GM21367 (cell line): ENCODE data around the gene SS18L1.

Source experiments
- ATAC-seq: cut with Tn5 transposase; IDR thresholded peaks from one replicate; pipeline ENCODE4 v1.9.1; 2021; ENCODE audit not compliant: unreplicated experiment

The SS18L1 gene

DNA sequence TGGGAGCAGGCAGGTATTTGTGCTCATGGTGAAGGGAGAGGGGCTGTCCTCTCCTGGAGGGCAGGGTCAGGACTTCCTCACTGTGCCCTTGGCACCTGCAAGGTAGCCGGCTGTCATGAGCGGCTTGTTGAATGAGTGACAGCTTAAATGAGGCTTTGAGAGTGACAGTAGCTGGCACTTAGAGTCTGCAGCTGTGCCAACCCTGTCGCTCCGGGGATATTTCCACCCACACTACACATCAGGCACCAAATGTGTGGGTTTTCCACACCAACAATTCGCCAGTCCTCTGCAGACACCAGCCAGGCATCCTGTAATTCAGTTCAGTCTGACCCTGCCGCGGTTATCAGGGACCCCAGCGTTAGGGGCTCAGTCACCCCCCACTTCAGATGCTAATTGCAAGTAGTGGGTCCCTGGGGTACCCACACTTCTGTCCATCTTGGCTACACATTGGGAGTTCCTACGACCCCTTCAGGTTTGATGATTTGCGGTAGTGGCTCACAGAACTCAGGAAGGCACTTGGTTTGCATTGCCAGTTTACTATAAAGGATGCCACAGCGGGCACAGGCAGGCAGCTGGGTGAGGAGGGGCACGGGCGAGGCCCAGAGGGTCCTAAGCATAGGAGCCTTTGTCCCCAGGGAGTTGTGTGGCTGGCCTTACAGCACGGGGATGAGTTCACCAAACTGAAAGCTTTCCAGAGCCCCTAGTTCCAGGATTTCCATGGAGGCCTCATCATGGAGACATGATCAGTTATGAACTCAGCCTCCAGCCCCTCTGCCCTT lies 48.4 kb downstream of the SS18L1 start:
- no peak for ATAC-seq

DNA sequence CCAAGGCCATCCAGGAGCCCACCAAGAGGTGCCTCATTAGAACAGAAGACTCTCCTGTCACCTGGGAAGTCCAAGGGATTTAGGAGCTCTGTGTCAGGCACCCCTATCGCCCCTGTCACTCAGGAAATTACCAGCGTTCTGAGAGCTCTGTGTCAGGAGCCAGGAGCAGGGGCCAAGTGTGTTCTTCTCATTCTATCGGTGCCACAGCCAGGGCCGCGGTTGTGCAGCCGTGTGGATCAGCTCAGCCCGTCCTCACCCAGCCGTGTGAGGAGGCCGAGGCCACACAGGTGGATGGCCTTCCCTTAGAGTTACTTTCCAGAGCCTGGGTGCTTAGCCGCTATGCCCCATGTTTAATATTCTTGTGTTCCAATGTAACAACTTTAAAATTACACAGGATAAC lies 49.1 kb downstream of the SS18L1 start:
- ATAC-seq: no peak

- ATAC-seq: no peak
These were observed 49.8 kb downstream of the SS18L1 start for GRCh38 chr20:62193079-62194025.

DNA sequence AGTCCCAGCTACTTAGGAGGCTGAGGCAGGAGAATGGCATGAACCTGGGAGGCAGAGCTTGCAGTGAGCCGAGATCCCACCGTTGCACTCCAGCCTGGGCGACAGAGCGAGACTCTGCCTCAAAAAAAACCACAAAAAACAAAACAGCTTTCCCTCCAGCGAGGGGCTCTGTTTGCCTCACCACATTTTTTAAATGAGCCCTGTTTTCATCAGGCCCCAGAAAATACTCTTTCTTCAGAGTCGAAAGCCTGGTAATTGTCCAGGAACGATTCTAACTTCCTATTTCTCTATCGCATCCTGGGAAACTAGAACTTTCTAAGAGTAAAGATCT lies 51.5 kb downstream of the SS18L1 start:
- no peak for ATAC-seq

DNA sequence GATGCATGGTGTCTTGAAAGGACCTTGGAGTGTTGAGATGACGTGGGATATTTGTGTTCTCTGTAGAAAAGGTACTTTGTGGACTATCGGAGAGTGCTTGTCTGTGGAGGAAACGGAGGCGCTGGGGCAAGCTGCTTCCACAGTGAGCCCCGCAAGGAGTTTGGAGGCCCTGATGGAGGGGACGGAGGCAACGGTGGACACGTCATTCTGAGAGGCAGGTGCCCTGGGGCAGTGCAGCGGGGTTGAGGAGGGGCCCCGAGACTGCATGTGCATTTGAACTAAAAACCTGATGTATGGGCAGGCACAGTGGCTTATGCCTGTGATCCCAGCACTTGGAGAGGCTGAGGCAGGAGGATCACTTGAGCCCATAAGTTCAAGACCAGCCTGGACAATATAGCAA lies 52.2 kb downstream of the SS18L1 start:
- no peak for ATAC-seq

DNA sequence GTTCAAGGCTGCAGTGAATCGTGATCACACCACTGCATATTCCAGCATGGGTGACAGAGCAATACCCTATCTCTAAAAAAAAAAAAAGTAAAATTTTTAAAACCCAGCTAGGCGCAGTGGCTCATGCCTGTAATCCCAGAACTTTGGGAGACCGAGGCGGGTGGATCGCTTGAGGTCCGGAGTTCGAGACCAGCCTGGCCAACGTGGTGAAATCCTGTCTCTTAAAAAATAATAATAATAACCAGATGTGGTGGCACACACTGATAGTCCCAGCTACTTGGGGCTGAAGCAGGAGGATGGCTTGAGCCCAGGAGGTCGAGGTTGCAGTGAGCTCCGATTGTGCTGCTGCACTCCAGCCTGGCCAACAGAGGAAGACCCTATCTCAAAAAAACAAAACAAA lies 52.7 kb downstream of the SS18L1 start:
- ATAC-seq: no peak

- ATAC-seq: no peak
These were observed 53.7 kb downstream of the SS18L1 start for GRCh38 chr20:62197311-62197710.

- no peak for ATAC-seq
These were observed 54.2 kb downstream of the SS18L1 start for GRCh38 chr20:62197801-62198200.

- no peak for ATAC-seq
These were observed 54.9 kb downstream of the SS18L1 start for GRCh38 chr20:62198496-62198895.

DNA sequence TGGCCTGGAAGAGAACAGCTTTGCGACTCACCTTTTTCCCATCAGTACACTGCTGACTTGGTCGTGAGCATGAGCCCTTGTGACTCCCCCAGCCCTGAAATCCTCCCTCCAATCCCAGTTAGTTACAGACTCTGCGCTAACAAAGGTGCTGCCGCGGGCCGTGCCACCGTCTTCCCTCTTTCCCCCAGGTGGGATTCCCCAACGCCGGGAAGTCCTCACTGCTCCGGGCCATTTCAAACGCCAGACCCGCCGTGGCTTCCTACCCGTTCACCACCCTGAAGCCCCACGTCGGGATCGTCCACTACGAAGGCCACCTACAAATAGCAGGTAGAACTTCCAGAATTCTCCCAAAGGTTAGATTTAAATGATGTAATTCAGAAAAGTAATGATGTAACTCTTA lies 55.4 kb downstream of the SS18L1 start:
- ATAC-seq: no peak

- no peak for ATAC-seq
These were observed 57.1 kb downstream of the SS18L1 start for GRCh38 chr20:62200491-62201172.

- peak; percentile 55 for ATAC-seq
These were observed 57.9 kb downstream of the SS18L1 start for GRCh38 chr20:62201173-62202082.

GRCh38 chr20:62202083-62202395 lies 58.5 kb downstream of the SS18L1 start:
- ATAC-seq: no peak

GRCh38 chr20:62202676-62203377 lies 59.3 kb downstream of the SS18L1 start:
- no peak for ATAC-seq

DNA sequence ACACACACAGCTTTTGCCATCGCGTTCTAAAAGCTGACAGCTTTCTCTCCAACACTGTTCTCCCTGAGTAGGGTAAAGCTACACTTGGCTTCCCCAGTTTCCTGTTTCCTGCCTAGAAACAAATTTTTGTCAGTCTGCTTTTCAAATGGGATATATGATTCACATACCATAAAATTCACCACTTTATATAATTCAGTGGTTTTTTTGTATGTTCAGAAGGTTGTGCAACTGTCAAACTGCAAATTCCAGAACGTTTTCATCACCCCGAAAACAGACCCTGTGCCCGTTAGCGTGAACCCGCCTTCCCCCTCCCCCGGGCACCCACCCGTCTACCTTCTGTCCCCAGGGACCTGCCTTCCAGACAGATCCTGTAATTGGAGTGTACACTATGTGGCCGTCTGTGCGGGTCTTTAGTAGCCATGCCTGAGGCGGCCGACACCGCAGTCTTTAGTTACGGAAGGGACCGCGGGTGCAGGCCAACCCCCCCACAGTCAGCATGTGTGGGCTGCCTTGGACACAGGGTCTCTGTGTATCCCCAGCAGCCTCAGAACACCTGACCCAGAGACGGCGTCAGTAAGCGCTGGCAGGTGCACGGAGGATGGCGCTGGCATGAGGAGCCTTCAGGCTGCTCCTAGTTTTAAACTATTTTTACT lies 59.9 kb downstream of the SS18L1 start:
- ATAC-seq: no peak

DNA sequence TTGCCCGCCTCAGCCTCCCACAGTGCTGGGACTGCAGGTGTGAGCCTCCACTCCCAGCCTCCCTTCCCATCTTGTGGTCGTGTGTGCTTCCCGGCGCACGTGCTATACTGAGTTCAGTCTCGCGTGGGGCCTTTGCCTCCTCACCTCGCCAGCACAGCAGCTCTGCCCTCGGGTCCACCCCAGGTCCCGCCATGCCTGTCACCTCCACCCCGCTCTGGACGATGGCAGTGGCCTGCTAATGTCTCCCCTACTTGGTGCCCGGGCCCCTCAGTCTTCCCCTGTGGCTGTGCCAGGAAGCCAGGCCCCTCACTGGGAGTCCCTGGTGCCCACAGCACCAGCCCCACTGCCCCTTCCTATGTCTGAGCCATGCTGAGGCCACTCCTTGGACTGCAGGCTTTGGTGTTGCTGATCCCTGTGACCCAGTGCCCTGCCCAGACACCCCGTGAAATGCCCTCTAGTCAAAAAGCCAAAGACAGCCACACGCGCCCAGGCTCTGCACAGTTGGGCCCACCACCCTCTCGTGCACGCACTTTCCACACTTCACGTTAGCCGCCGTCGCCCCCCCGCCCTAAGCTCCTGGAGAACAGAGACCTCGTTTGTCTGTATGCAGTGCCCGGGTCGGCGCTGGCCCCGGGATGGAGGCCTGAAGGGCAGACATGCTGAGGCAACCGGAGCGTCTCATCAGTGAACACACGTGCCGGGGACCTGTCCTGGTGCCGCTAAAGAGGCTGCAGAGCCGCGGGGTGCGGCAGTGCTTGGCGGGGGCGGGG lies 62.2 kb downstream of the SS18L1 start:
- ATAC-seq: no peak

GRCh38 chr20:62206388-62206775 lies 62.8 kb downstream of the SS18L1 start:
- no peak for ATAC-seq

DNA sequence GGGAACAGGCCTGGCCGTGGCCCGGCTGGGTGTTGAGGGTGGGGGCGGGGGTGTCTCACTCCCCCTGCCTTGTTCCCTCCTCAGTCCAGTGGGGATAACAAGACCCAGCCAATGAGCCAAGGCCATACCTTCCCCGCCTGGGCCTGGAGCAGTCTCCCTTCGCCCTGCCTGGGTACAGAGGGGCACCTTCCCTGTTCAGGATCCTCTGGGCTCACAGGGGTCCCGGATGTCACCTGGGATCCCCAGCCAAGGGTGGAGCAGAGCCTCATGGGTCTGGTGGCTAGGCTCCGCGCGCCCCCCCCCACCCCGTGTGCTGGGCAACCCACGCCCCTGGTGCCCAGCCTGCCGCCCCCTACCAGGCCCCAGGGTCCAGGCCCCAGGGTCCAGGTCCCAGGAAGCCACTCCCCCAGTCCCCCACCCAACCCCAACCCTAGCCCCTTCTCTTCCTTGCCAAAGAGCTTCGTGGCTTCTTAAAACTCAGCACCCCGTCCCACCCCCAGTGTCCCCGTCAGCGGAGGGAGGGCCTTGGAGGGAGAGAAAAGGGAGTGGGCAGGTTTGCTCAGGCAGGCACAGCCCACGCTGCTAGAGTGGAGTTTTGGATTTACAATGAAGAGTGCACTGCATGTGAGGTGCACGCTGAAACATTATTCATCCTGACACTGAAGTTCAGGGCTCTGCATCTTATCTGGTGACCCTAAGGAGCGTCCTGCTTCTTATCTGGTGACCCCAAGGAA lies 64.7 kb downstream of the SS18L1 start:
- ATAC-seq: no peak
